ENCODE measurements around the gene KIF26B. TPM values are rescaled to one million over a fixed set of nuclear protein-coding genes. Genes with fewer than 3 reads are reported as not detected.
A peak's percentile ranks its signal among the peaks of the same experiment; 100 is the strongest.

Gene KIF26B
- polyA plus RNA-seq, 10 donors = 0.80 to 3.8 (median 1.5) TPM

GRCh38 chr1:245412306-245412705 lies 257.5 kb downstream of the KIF26B start:
- DNase-seq = no peak

GRCh38 chr1:245416781-245417180 lies 262.0 kb downstream of the KIF26B start:
- DNase-seq = no peak

GRCh38 chr1:245418077-245418476 lies 263.3 kb downstream of the KIF26B start:
- DNase-seq = peak in 1 of 3 donors; percentile 64

GRCh38 chr1:245419461-245419978 lies 264.7 kb downstream of the KIF26B start:
- DNase-seq = no peak

- DNase-seq = no peak
These were observed 265.2 kb downstream of the KIF26B start for GRCh38 chr1:245419989-245420388.

- DNase-seq = no peak
These were observed 266.1 kb downstream of the KIF26B start for GRCh38 chr1:245420926-245421325.

- DNase-seq = no peak
These were observed 273.9 kb downstream of the KIF26B start for GRCh38 chr1:245428681-245429080.

GRCh38 chr1:245431706-245432105 lies 276.9 kb downstream of the KIF26B start:
- no peak for DNase-seq

GRCh38 chr1:245432228-245432875 lies 277.6 kb downstream of the KIF26B start:
- DNase-seq = no peak

GRCh38 chr1:245433561-245433960 lies 278.8 kb downstream of the KIF26B start:
- DNase-seq = no peak

- no peak for DNase-seq
These were observed 279.5 kb downstream of the KIF26B start for GRCh38 chr1:245434280-245434679.

GRCh38 chr1:245436407-245436806 lies 281.6 kb downstream of the KIF26B start:
- no peak for DNase-seq

GRCh38 chr1:245437369-245438062 lies 282.7 kb downstream of the KIF26B start:
- no peak for DNase-seq

- no peak for DNase-seq
These were observed 286.1 kb downstream of the KIF26B start for GRCh38 chr1:245440922-245441321.

GRCh38 chr1:245441689-245442088 lies 286.9 kb downstream of the KIF26B start:
- peak; percentile 41 to 81 (median 71) for DNase-seq

- DNase-seq = no peak
These were observed 289.5 kb downstream of the KIF26B start for GRCh38 chr1:245444147-245444828.

- DNase-seq = peak in 1 of 3 donors; percentile 41
These were observed 290.2 kb downstream of the KIF26B start for GRCh38 chr1:245444945-245445344.

- no peak for DNase-seq
These were observed 293.7 kb downstream of the KIF26B start for GRCh38 chr1:245448531-245448930.

- no peak for DNase-seq
These were observed 294.2 kb downstream of the KIF26B start for GRCh38 chr1:245448975-245449431.

- no peak for DNase-seq
These were observed 298.8 kb downstream of the KIF26B start for GRCh38 chr1:245453541-245453940.

- DNase-seq = no peak
These were observed 299.3 kb downstream of the KIF26B start for GRCh38 chr1:245454051-245454450.

- DNase-seq = no peak
These were observed 302.8 kb downstream of the KIF26B start for GRCh38 chr1:245457562-245457961.

GRCh38 chr1:245458234-245458633 lies 303.4 kb downstream of the KIF26B start:
- peak in 2 of 3 donors; percentile 48 to 73 for DNase-seq

Measured in muscle of back (tissue), 11 donors.